Tibial nerve (tissue), 4 donors: ENCODE results near the gene ZDHHC11. TPM values are rescaled to one million over a fixed set of nuclear protein-coding genes. Genes with fewer than 3 reads are reported as not detected.
"Not testable (repeated sequence)": the region's sequence is repeated elsewhere in the genome, so short reads cannot be mapped to it uniquely, and the experiment has no call there.

ENCODE experiments used
- DNase-seq, 2 donors: peaks; one replicate each; pipeline ENCODE4 v3.0.0-alpha.2; 2019; ENCODE audit warnings: low spot score in 2 of 2
- H3K27ac ChIP-seq, 4 donors: fragments of 200-600 bp; sonication (generic) in 3 of 4; one replicate each; pipeline ENCODE4 v1.5.1; 2017 to 2019; ENCODE audit warnings: mild to moderate bottlenecking in 1 of 4
- H3K27me3 ChIP-seq, 2 donors: fragments of 200-600 bp; sonication (generic) in 1 of 2; one replicate each; pipeline versions ENCODE4 v1.5.1 to v1.6.0; 2017 to 2019
- H3K36me3 ChIP-seq, 3 donors: fragments of 200-600 bp; sonication (generic); one replicate each; pipeline ENCODE4 v1.5.1; 2018 to 2019
- H3K4me1 ChIP-seq, 4 donors: fragments of 200-600 bp; sonication (generic) in 3 of 4; one replicate each; pipeline ENCODE4 v1.5.1; 2017 to 2019
- H3K4me3 ChIP-seq, 4 donors: fragments of 200-600 bp; sonication (generic) in 3 of 4; one replicate each; pipeline ENCODE4 v1.5.1; 2017 to 2019; ENCODE audit warnings: mild to moderate bottlenecking in 1 of 4, moderate library complexity in 1 of 4
- H3K9me3 ChIP-seq, 4 donors: fragments of 200-600 bp; sonication (generic) in 3 of 4; one replicate each; pipeline ENCODE4 v1.5.1; 2017 to 2019
- EP300 ChIP-seq, 2 donors: sonication (generic); formaldehyde crosslinking; IDR thresholded peaks; one replicate each; pipeline ENCODE4 v1.6.1; 2017; ENCODE audit warnings: antibody characterized with exemption in 2 of 2, mild to moderate bottlenecking in 1 of 2
- POLR2A ChIP-seq, 2 donors: fragments of 450-650 bp; IDR thresholded peaks; one replicate each; pipeline ENCODE4 v1.6.1; 2017; ENCODE audit warnings: antibody characterized with exemption in 2 of 2, mild to moderate bottlenecking in 2 of 2, moderate library complexity in 2 of 2
- WGBS, 2 donors: methylation state at CpG; one replicate each; pipeline ENCODE4 v1.1.5; 2018; 5-methylcytosine and 5-hydroxymethylcytosine counted together
- total RNA-seq, 4 donors: library from RNA; depleted of rRNA; stranded (reverse); fragments of >200 nt; gene quantifications; one replicate each; pipeline ENCODE4 v1.1.0, GENCODE V29; 2016
- TF ChIP-seq, protein P1 (sequence below), 5 experiments: fragments of 200-600 bp in 3 of 5; fragments of 450-650 bp in 2 of 5; sonication (generic) in 3 of 5; IDR thresholded peaks; one replicate each; pipeline ENCODE4 v1.5.1; 2016 to 2019; ENCODE audit warnings: antibody characterized with exemption in 5 of 5, mild to moderate bottlenecking in 3 of 5, moderate library complexity in 2 of 5

The ZDHHC11 gene
- total RNA-seq, 4 donors from 2014 or later, result 1.1 to 6.9 (median 2.3) TPM

DNA sequence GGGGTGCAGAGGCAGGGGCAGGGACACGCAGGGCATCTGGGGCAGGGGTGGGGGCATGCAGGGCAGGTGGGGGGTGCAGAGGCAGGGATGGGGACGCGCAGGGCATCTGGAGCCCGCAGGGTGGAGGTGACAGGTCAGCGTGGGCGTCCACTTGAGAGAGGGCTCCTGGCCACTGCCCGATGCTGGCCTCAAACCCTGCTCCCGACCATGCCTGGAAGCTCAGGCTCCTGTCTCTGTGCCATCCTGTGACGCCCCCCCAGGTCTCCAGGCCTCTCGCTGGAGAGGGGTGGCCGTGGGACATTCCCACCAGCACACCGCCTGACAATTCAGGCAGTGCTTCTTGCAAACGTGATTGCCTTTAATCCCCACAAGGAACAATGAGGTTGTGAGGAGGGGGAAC lies 99.3 kb downstream of the ZDHHC11 start:
- no peaks in the 10 kb centered on the region for H3K27me3 ChIP-seq
- no peaks in the 10 kb centered on the region for H3K9me3 ChIP-seq
- no peak overlapping the region for H3K27ac ChIP-seq
- 60% methylated on average over 3 of the region's 13 CpGs; no CpG with 5 or more reads in 1 of the 2 donors for WGBS, 2 donors
- TF ChIP-seq EP300 (IDR thresholded peaks at IDR 0.05) (no peak), POLR2A (IDR thresholded peaks at IDR 0.05) (no peak)
- TF ChIP-seq, protein P1, sequence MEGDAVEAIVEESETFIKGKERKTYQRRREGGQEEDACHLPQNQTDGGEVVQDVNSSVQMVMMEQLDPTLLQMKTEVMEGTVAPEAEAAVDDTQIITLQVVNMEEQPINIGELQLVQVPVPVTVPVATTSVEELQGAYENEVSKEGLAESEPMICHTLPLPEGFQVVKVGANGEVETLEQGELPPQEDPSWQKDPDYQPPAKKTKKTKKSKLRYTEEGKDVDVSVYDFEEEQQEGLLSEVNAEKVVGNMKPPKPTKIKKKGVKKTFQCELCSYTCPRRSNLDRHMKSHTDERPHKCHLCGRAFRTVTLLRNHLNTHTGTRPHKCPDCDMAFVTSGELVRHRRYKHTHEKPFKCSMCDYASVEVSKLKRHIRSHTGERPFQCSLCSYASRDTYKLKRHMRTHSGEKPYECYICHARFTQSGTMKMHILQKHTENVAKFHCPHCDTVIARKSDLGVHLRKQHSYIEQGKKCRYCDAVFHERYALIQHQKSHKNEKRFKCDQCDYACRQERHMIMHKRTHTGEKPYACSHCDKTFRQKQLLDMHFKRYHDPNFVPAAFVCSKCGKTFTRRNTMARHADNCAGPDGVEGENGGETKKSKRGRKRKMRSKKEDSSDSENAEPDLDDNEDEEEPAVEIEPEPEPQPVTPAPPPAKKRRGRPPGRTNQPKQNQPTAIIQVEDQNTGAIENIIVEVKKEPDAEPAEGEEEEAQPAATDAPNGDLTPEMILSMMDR (IDR thresholded peaks at IDR 0.05), result no peak
- H3K4me3 ChIP-seq, result no peak overlapping the region
- H3K4me1 ChIP-seq, result no peaks in the 10 kb centered on the region
- no peaks in the 10 kb centered on the region for H3K36me3 ChIP-seq
- no peak for DNase-seq

GRCh38 chr5:750226-750625 lies 100.6 kb downstream of the ZDHHC11 start:
- H3K27ac ChIP-seq, H3K4me3 ChIP-seq, H3K27me3 ChIP-seq, H3K36me3 ChIP-seq, H3K9me3 ChIP-seq, DNase-seq, H3K4me1 ChIP-seq: not testable (repeated sequence)
- WGBS, 2 donors, result 76 to 93% methylated on average over 10 to 13 of the region's 19 CpGs

DNA sequence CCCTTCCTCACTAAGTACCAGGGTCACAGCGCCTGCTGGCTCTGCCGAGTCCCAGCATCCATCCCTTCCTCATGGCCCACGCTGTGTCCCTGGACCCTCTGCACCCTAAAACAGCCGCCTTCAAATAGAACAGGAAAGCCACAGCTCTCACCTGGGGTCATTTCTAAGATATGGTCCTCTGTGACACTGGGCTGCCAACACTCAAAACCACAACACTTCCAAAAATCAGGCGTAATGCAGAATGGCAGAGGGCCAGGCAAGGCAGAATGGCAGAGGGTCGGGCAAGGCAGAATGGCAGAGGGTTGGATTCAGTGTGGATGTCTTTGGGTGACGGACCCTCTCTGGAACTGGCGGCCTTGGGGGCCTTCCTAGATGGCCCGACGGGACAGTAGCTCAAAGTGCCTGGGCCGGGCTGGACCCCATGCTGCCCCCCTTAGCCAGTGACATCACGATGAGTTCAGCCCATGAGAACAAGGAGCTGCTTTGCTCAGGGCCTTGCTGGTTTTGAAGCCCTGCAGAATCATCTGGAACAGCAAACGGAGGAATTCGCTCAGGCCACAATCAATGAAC lies 101.6 kb downstream of the ZDHHC11 start:
- Histone ChIP-seq H3K4me1 (no peaks in the 10 kb centered on the region), H3K9me3 (no peaks in the 10 kb centered on the region), H3K4me3 (no peak overlapping the region), H3K27me3 (no peaks in the 10 kb centered on the region), H3K27ac (no peak overlapping the region), H3K36me3 (no peaks in the 10 kb centered on the region)
- no peak for DNase-seq
- no peak for TF ChIP-seq EP300 (IDR thresholded peaks at IDR 0.05)
- TF ChIP-seq, protein P1 (IDR thresholded peaks at IDR 0.05), result no peak
- no peak for TF ChIP-seq POLR2A (IDR thresholded peaks at IDR 0.05)
- 78 to 95% methylated on average over 9 to 14 of the region's 14 CpGs for WGBS, 2 donors

DNA sequence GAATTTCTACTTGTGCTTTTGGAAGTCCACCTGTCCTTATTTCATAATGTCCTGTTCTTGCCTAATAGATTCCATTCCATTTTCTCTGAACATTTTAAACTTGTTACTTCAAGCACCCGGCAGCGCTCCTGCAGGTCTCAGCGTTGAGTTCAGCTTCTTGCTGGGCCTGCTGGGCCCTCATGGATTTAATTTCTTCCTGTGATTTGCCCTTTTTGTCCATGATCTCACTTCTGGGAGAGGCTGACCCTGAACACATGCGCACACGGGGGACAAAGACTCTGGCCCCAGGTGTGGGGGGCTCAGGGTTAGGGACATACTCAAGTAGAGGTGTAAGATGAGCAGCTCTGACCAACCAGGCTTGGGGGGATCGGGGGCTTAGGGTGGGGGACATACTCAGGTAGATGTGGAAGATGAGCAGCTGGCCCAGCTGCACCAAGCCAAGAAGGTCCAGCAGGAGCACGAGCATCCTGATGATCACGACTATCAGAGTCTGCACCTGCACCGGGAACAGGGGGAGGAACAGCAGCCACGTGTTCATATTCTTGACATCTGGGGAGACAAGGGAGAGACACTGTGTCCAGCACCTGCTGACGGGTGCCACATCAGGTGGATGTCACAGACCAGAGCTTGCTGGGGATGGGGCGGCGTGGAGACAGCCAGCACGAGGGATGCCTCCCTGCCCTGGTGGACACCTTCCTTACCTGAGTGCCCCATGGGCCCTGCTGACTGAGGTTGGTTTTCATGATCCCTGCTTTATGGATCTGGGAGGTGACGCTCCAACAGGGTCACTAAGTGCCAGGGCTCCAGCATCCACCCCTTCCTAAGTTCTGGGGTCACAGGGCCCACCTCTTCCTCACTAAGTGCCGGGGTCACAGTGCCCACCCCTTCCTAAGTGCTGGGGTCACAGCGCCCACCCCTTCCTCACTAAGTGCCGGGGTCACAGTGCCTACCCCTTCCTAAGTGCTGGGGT lies 102.5 kb downstream of the ZDHHC11 start:
- H3K27ac ChIP-seq, DNase-seq, H3K9me3 ChIP-seq, H3K36me3 ChIP-seq, H3K27me3 ChIP-seq, H3K4me3 ChIP-seq, H3K4me1 ChIP-seq: not testable (repeated sequence)
- WGBS, 2 donors, result 80 to 84% methylated on average over 11 to 18 of the region's 18 CpGs

GRCh38 chr5:747303-747844 lies 103.4 kb downstream of the ZDHHC11 start:
- not testable (repeated sequence) for DNase-seq, H3K4me3 ChIP-seq
- 76 to 86% methylated on average over 2 of the region's 9 CpGs for WGBS, 2 donors

GRCh38 chr5:746258-746761 lies 104.5 kb downstream of the ZDHHC11 start:
- 54 to 59% methylated on average over 5 to 6 of the region's 11 CpGs for WGBS, 2 donors
- Histone ChIP-seq H3K9me3 (no peaks in the 10 kb centered on the region), H3K27ac (no peak overlapping the region), H3K36me3 (no peaks in the 10 kb centered on the region), H3K4me1 (no peaks in the 10 kb centered on the region), H3K4me3 (no peak overlapping the region), H3K27me3 (no peaks in the 10 kb centered on the region)
- DNase-seq, result no peak
- TF ChIP-seq, protein P1 (IDR thresholded peaks at IDR 0.05), result no peak
- TF ChIP-seq EP300 (IDR thresholded peaks at IDR 0.05), result no peak

More at GRCh38 chr5:747303-747844, 103.4 kb downstream of the ZDHHC11 start:
- H3K9me3 ChIP-seq, H3K36me3 ChIP-seq, H3K27ac ChIP-seq, H3K27me3 ChIP-seq, H3K4me1 ChIP-seq: not testable (repeated sequence)

Other genes with a start within 250 kb of the ZDHHC11 start
- gene CEP72, start 238.6 kb downstream of the ZDHHC11 start, total RNA-seq, result 1 to 10 TPM; 3.3 to 6.6 (median 5.0) TPM
- 1 to 10 TPM; 1.7 to 5.5 (median 4.0) TPM for gene TPPP, start 157.6 kb downstream of the ZDHHC11 start, total RNA-seq
- 1 to 10 TPM in 2 of 4 donors, under 1 TPM in 1, not detected in 1; 0.39 to 2.1 (median 1.5) TPM for gene ZDHHC11B, start 66.3 kb downstream of the ZDHHC11 start, total RNA-seq
- 10 to 100 TPM; 35.8 to 55.3 (median 49.0) TPM for gene BRD9, start 41.8 kb upstream of the ZDHHC11 start, total RNA-seq
- gene TRIP13, start 41.9 kb upstream of the ZDHHC11 start, total RNA-seq, result 1 to 10 TPM in 1 of 4 donors, under 1 TPM in 3; 0.30 to 1.3 (median 0.52) TPM
- gene NKD2, start 157.8 kb upstream of the ZDHHC11 start, total RNA-seq, result 1 to 10 TPM in 1 of 4 donors, under 1 TPM in 1, not detected in 2; 0.60 to 4.7 TPM